ENCODE data around the gene SBK3. TPM values are rescaled to one million over a fixed set of nuclear protein-coding genes. Genes with fewer than 3 reads are reported as not detected.

Gene SBK3
- polyA plus RNA-seq, 1 donor (not counting 4 experiments of a cell fraction or from before 2014, with no cell fraction given) = not detected

DNA sequence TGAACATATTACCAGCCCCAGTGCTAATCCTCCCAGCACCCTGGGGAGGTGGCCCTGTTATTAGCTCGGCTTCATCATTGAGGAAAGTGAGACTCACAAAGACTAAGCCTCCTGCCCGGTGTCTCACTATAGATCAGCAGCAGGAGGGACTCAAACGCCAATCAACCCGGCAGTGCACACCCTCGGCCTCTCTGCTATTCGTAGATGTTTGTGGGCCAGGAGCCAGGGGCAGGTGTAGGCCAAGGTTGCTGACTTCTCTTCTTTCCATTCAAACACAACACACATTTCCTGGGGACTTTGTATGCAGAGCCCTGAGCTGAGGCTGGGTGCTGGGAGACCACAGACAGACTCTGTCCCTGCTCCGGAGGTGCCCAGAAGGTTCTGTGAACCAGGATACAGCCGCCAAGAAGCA is 9.4 kb upstream of the SBK3 start:
- Histone ChIP-seq H4K20me1 (ENCODE audit: control insufficient read depth, extremely low read depth, insufficient read depth, low read length) (no peaks in the 10 kb centered on the region), H3K36me3 (ENCODE audit: control insufficient read depth in 2 of 2, extremely low read depth in 1 of 2, insufficient read depth in 2 of 2, low read length in 2 of 2) (no peaks in the 10 kb centered on the region), H3K79me2 (ENCODE audit: control insufficient read depth, insufficient read depth, low read length) (no peaks in the 10 kb centered on the region), H3K4me1 (ENCODE audit: control insufficient read depth, extremely low read depth, insufficient read depth, low read length) (no peaks in the 10 kb centered on the region), H2AFZ (ENCODE audit: control insufficient read depth, low read length) (no peak overlapping the region), H3K4me2 (ENCODE audit: control insufficient read depth, extremely low read depth, insufficient read depth, low read depth, low read length) (no peak overlapping the region), H3K4me3 (ENCODE audit: control insufficient read depth in 2 of 3, extremely low read depth in 1 of 3, insufficient read depth in 2 of 3, low read depth in 1 of 3, low read length in 3 of 3) (no peak overlapping the region), H3K27ac (ENCODE audit: control insufficient read depth, insufficient read depth, low read length) (no peak overlapping the region), H3K27me3 (ENCODE audit: control insufficient read depth, extremely low read depth, insufficient read depth, low read length) (no peaks in the 10 kb centered on the region), H3K9ac (ENCODE audit: control insufficient read depth, extremely low read depth, insufficient read depth, low read length) (no peak overlapping the region), H3K9me1 (ENCODE audit: control insufficient read depth, extremely low read depth, insufficient read depth, low read length) (no peaks in the 10 kb centered on the region), H3K9me3 (ENCODE audit: control insufficient read depth, low read depth, low read length) (no peaks in the 10 kb centered on the region)
- FAIRE-seq = no peak
- dilution Hi-C loops (cut with MboI; ENCODE audit: extremely low pct_ligation_motif_present, low sequenced_read_pairs) = no loop called here
- no peak for DNase-seq (ENCODE audit: low read depth, low spot score)
- TF ChIP-seq, protein P1, sequence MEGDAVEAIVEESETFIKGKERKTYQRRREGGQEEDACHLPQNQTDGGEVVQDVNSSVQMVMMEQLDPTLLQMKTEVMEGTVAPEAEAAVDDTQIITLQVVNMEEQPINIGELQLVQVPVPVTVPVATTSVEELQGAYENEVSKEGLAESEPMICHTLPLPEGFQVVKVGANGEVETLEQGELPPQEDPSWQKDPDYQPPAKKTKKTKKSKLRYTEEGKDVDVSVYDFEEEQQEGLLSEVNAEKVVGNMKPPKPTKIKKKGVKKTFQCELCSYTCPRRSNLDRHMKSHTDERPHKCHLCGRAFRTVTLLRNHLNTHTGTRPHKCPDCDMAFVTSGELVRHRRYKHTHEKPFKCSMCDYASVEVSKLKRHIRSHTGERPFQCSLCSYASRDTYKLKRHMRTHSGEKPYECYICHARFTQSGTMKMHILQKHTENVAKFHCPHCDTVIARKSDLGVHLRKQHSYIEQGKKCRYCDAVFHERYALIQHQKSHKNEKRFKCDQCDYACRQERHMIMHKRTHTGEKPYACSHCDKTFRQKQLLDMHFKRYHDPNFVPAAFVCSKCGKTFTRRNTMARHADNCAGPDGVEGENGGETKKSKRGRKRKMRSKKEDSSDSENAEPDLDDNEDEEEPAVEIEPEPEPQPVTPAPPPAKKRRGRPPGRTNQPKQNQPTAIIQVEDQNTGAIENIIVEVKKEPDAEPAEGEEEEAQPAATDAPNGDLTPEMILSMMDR (optimal IDR thresholded peaks at IDR 0.05 in 1 of 3, IDR thresholded peaks at IDR 0.05 in 1 of 3, conservative IDR thresholded peaks at IDR 0.05 in 1 of 3; ENCODE audit: extremely low read depth in 1 of 3, insufficient read depth in 2 of 3, low read length in 3 of 3) = no peak
- no peak for TF ChIP-seq EZH2 (IDR thresholded peaks at IDR 0.05; ENCODE audit: low read length)

DNA sequence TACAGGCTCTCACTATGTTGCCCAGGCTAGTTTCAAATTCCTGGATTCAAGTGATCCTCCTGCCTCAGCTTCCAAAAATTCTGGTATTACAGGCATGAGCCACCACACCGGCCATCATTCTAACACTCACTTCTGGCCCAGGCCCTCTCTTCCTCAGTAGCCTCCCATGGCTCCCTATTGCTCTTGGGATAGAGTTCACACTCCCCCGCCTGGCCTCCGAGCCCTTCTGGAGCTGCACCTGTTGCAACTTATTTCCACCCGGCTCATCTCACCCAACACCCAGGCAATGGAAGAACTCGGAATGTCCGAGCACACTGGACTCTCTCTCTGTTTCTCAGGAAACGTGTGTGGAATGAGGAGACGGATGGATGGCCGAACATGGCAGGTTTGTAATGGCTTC is 9.0 kb upstream of the SBK3 start:
- DNase-seq (ENCODE audit: low read depth, low spot score) = no peak
- dilution Hi-C loops (cut with MboI; ENCODE audit: extremely low pct_ligation_motif_present, low sequenced_read_pairs) = no loop called here
- no peak for TF ChIP-seq EZH2 (IDR thresholded peaks at IDR 0.05; ENCODE audit: low read length)
- TF ChIP-seq, protein P1 (optimal IDR thresholded peaks at IDR 0.05 in 1 of 3, IDR thresholded peaks at IDR 0.05 in 1 of 3, conservative IDR thresholded peaks at IDR 0.05 in 1 of 3; ENCODE audit: extremely low read depth in 1 of 3, insufficient read depth in 2 of 3, low read length in 3 of 3) = no peak
- Histone ChIP-seq H3K4me1 (ENCODE audit: control insufficient read depth, extremely low read depth, insufficient read depth, low read length) (peaks cover 3% of the 10 kb centered on the region), H3K9me1 (ENCODE audit: control insufficient read depth, extremely low read depth, insufficient read depth, low read length) (no peaks in the 10 kb centered on the region), H3K79me2 (ENCODE audit: control insufficient read depth, insufficient read depth, low read length) (no peaks in the 10 kb centered on the region), H3K9ac (ENCODE audit: control insufficient read depth, extremely low read depth, insufficient read depth, low read length) (no peak overlapping the region), H3K27me3 (ENCODE audit: control insufficient read depth, extremely low read depth, insufficient read depth, low read length) (no peaks in the 10 kb centered on the region), H3K36me3 (ENCODE audit: control insufficient read depth in 2 of 2, extremely low read depth in 1 of 2, insufficient read depth in 2 of 2, low read length in 2 of 2) (no peaks in the 10 kb centered on the region), H3K9me3 (ENCODE audit: control insufficient read depth, low read depth, low read length) (no peaks in the 10 kb centered on the region), H3K4me3 (ENCODE audit: control insufficient read depth in 2 of 3, extremely low read depth in 1 of 3, insufficient read depth in 2 of 3, low read depth in 1 of 3, low read length in 3 of 3) (no peak overlapping the region), H3K27ac (ENCODE audit: control insufficient read depth, insufficient read depth, low read length) (no peak overlapping the region), H3K4me2 (ENCODE audit: control insufficient read depth, extremely low read depth, insufficient read depth, low read depth, low read length) (no peak overlapping the region), H4K20me1 (ENCODE audit: control insufficient read depth, extremely low read depth, insufficient read depth, low read length) (no peaks in the 10 kb centered on the region), H2AFZ (ENCODE audit: control insufficient read depth, low read length) (no peak overlapping the region)
- FAIRE-seq = no peak

All from keratinocyte (primary cell).